HepG2 (cell line): ENCODE data around the gene PSME3IP1. TPM values are rescaled to one million over a fixed set of nuclear protein-coding genes. Genes with fewer than 3 reads are reported as not detected.

ENCODE experiments used
- CHD2 ChIP-seq: IDR thresholded peaks from 2 replicates; pipeline ENCODE4 v1.6.1; 2011; ENCODE audit warnings: low read depth, low read length, improper control_type of control experiment
- ELF1 ChIP-seq: sonication (generic); formaldehyde crosslinking; IDR thresholded peaks from 2 replicates; pipeline ENCODE4 v1.4.0; 2020; ENCODE audit warnings: missing genetic modification reagents
- ESRRA ChIP-seq: sonication (generic); formaldehyde crosslinking; IDR thresholded peaks from 2 replicates; pipeline ENCODE4 v1.5.1; 2020; ENCODE audit warnings: mild to moderate bottlenecking, low read depth, missing genetic modification reagents
- HDAC1 ChIP-seq: sonication (generic); formaldehyde crosslinking; IDR thresholded peaks from 2 replicates; pipeline ENCODE4 v1.5.1; 2020; ENCODE audit warnings: mild to moderate bottlenecking, missing genetic modification reagents
- KAT8 ChIP-seq: IDR thresholded peaks from 2 replicates; pipeline ENCODE4 v1.6.1; 2016; ENCODE audit warnings: missing genetic modification reagents, missing compliant biosample characterization
- MED1 ChIP-seq: sonication (generic); formaldehyde crosslinking; IDR thresholded peaks from 2 replicates; pipeline ENCODE4 v1.4.0; 2020; ENCODE audit warnings: missing genetic modification reagents
- MTA3 ChIP-seq: sonication (generic); formaldehyde crosslinking; IDR thresholded peaks from 2 replicates; pipeline ENCODE4 v1.4.0; 2020; ENCODE audit warnings: missing genetic modification reagents
- NFIC ChIP-seq: IDR thresholded peaks from 2 replicates; pipeline ENCODE4 v1.6.1; 2012; ENCODE audit warnings: mild to moderate bottlenecking, low read length, inconsistent platforms
- NFKBIZ ChIP-seq: IDR thresholded peaks from 2 replicates; pipeline ENCODE4 v1.6.1; 2018; ENCODE audit warnings: missing genetic modification reagents, missing compliant biosample characterization
- NR2C2 ChIP-seq: sonication (generic); formaldehyde crosslinking; IDR thresholded peaks from 2 replicates; pipeline ENCODE4 v1.4.0; 2020; ENCODE audit warnings: missing genetic modification reagents, mild to moderate bottlenecking, moderate library complexity, borderline replicate concordance
- PCBP2 ChIP-seq: fragments of 200-400 bp; formaldehyde crosslinking; optimal IDR thresholded peaks from 2 replicates; pipeline ENCODE3; 2018; ENCODE audit warnings: low read length, low read depth; ENCODE audit not compliant: poor library complexity, severe bottlenecking
- POGZ ChIP-seq: sonication (generic); formaldehyde crosslinking; IDR thresholded peaks from 2 replicates; pipeline ENCODE4 v1.4.0; 2020; ENCODE audit warnings: mild to moderate bottlenecking, missing genetic modification reagents
- RBM22 ChIP-seq: fragments of 200-400 bp; formaldehyde crosslinking; optimal IDR thresholded peaks from 2 replicates; pipeline ENCODE3; 2017; ENCODE audit warnings: mild to moderate bottlenecking, low read length, moderate library complexity
- RFXAP ChIP-seq: sonication (generic); formaldehyde crosslinking; IDR thresholded peaks from 2 replicates; pipeline ENCODE4 v1.4.0; 2020; ENCODE audit warnings: missing genetic modification reagents, borderline replicate concordance
- SP2 ChIP-seq: sonication (generic); formaldehyde crosslinking; IDR thresholded peaks from 2 replicates; pipeline ENCODE4 v1.5.1; 2020; ENCODE audit warnings: mild to moderate bottlenecking, missing genetic modification reagents
- ZMAT3 ChIP-seq: sonication (generic); formaldehyde crosslinking; conservative IDR thresholded peaks from 2 replicates; pipeline ENCODE4 v1.7.0; 2021; ENCODE audit warnings: missing genetic modification reagents
- ZNF121 ChIP-seq: sonication (generic); formaldehyde crosslinking; IDR thresholded peaks from 2 replicates; pipeline ENCODE4 v1.5.0; 2020; ENCODE audit warnings: mild to moderate bottlenecking, missing genetic modification reagents
- ZNF383 ChIP-seq: sonication (generic); formaldehyde crosslinking; IDR thresholded peaks from 2 replicates; pipeline ENCODE4 v1.4.0; 2020; ENCODE audit warnings: missing genetic modification reagents, mild to moderate bottlenecking, borderline replicate concordance
- ZNF562 ChIP-seq: sonication (generic); formaldehyde crosslinking; IDR thresholded peaks from 2 replicates; pipeline ENCODE4 v1.8.0; 2022; ENCODE audit warnings: missing genetic modification reagents, borderline replicate concordance
- ZSCAN25 ChIP-seq: sonication (generic); formaldehyde crosslinking; IDR thresholded peaks from 2 replicates; pipeline ENCODE4 v1.8.0; 2022; ENCODE audit warnings: mild to moderate bottlenecking, missing genetic modification reagents
- polyA plus RNA-seq, 8 experiments: library from polyadenylated mRNA; depleted of rRNA in 3 of 8; stranded (reverse) in 7 of 8; unstranded in 1 of 8; fragments of >200 nt; fragmentation: Illumina TruSeq in 4 of 8; extraction: Trizol in 4 of 8; gene quantifications; 2 replicates each; pipeline versions ENCODE4 v1.2.1 to v1.2.3, GENCODE V29; 2011 to 2016; ENCODE audit warnings: low read depth in 4 of 8, missing spikeins in 1 of 8, mixed read lengths in 1 of 8; ENCODE audit not compliant: insufficient read depth in 1 of 8
- total RNA-seq, 5 experiments: library from RNA; depleted of rRNA; stranded (reverse); fragments of >200 nt; fragmentation: Illumina TruSeq; extraction: Trizol; gene quantifications; 2 replicates each; pipeline ENCODE4 v1.2.3, GENCODE V29; 2016; ENCODE audit warnings: low read depth in 1 of 5
- TF ChIP-seq, protein P1 (sequence below): sonication (generic); formaldehyde crosslinking; IDR thresholded peaks from 2 replicates; pipeline ENCODE4 v1.8.0; 2022; ENCODE audit warnings: mild to moderate bottlenecking, missing genetic modification reagents, moderate library complexity
- TF ChIP-seq, protein P2 (sequence below): sonication (generic); formaldehyde crosslinking; IDR thresholded peaks from 2 replicates; pipeline ENCODE4 v1.5.0; 2020; ENCODE audit warnings: missing genetic modification reagents, mild to moderate bottlenecking, borderline replicate concordance
- TF ChIP-seq, protein P3 (sequence below): sonication (generic); formaldehyde crosslinking; IDR thresholded peaks from 2 replicates; pipeline ENCODE4 v1.5.0; 2020; ENCODE audit warnings: missing genetic modification reagents
- TF ChIP-seq, protein P4 (sequence below): sonication (generic); formaldehyde crosslinking; IDR thresholded peaks from 2 replicates; pipeline ENCODE4 v1.4.0; 2020; ENCODE audit warnings: missing genetic modification reagents

Gene PSME3IP1
- total and polyA plus RNA-seq, 2 of the 13 experiments (the other 11 are each of a cell fraction or from before 2014, with no cell fraction given): 90.8 to 99.8 TPM

DNA sequence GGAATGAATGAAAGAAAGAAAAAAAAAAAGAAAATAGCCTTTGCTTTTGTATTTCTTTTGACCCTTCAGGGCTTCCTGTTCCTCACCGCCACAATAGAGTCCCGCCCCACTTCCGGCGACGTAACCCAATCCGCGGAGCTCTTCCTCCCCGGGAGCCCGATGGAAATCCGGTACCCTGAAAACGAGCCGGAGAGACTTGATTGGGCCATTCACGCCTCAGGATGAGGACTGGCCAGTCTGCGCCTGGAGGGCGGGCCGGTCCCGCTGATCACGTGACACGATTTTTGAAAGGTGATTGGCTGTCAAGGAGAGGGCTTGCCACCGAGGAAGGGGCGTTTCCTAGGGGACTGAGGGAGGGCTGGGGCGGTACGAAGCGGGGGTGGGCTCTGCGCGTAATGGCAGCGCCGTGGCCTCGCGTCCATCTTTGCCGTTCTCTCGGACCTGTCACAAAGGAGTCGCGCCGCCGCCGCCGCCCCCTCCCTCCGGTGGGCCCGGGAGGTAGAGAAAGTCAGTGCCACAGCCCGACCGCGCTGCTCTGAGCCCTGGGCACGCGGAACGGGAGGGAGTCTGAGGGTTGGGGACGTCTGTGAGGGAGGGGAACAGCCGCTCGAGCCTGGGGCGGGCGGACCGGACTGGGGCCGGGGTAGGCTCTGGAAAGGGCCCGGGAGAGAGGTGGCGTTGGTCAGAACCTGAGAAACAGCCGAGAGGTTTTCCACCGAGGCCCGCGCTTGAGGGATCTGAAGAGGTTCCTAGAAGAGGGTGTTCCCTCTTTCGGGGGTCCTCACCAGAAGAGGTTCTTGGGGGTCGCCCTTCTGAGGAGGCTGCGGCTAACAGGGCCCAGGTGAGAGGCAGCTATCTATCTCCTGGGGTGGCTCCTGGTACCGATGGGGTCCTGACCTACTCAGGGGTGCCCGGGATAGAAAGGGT lies at the start of gene PSME3IP1, which contains the start of gene RSPRY1 (continued):
- peak; percentile 91 for TF ChIP-seq HDAC1 (CRISPR knock-in tag)
- no peak for TF ChIP-seq ZNF562 (CRISPR knock-in tag)
- no peak for TF ChIP-seq MTA3 (CRISPR knock-in tag)
- TF ChIP-seq RFXAP (CRISPR knock-in tag): peak; percentile 78; the same call in 1 of the 2 replicates
- TF ChIP-seq ZSCAN25: peak; percentile 79; the same call in 1 of the 2 replicates
- peak; percentile 94 for TF ChIP-seq KAT8 (CRISPR knock-in tag)
- TF ChIP-seq, protein P1, sequence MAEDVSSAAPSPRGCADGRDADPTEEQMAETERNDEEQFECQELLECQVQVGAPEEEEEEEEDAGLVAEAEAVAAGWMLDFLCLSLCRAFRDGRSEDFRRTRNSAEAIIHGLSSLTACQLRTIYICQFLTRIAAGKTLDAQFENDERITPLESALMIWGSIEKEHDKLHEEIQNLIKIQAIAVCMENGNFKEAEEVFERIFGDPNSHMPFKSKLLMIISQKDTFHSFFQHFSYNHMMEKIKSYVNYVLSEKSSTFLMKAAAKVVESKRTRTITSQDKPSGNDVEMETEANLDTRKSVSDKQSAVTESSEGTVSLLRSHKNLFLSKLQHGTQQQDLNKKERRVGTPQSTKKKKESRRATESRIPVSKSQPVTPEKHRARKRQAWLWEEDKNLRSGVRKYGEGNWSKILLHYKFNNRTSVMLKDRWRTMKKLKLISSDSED (CRISPR knock-in tag): no peak
- no peak for TF ChIP-seq RBM22
- TF ChIP-seq ELF1 (CRISPR knock-in tag): peak; percentile 93
- peak; percentile 53 for TF ChIP-seq MED1 (CRISPR knock-in tag)
- TF ChIP-seq NFIC: no peak
- no peak; the same call in 1 of the 2 replicates for TF ChIP-seq ZNF383 (CRISPR knock-in tag)
- peak; percentile 46; the same call in 1 of the 2 replicates for TF ChIP-seq NFKBIZ (CRISPR knock-in tag)
- TF ChIP-seq, protein P2, sequence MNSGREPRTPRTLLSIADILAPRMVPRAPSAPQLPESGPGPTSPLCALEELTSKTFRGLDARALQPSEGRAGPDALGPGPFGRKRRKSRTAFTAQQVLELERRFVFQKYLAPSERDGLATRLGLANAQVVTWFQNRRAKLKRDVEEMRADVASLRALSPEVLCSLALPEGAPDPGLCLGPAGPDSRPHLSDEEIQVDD (CRISPR knock-in tag): peak; percentile 81; the same call in 1 of the 2 replicates
- no peak for TF ChIP-seq PCBP2
- TF ChIP-seq CHD2: 0 out of 2 replicates have a peak, but pooled peaks have one; percentile 34
- TF ChIP-seq, protein P3, sequence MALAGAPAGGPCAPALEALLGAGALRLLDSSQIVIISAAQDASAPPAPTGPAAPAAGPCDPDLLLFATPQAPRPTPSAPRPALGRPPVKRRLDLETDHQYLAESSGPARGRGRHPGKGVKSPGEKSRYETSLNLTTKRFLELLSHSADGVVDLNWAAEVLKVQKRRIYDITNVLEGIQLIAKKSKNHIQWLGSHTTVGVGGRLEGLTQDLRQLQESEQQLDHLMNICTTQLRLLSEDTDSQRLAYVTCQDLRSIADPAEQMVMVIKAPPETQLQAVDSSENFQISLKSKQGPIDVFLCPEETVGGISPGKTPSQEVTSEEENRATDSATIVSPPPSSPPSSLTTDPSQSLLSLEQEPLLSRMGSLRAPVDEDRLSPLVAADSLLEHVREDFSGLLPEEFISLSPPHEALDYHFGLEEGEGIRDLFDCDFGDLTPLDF (CRISPR knock-in tag): peak; percentile 74; the same call in 1 of the 2 replicates
- TF ChIP-seq SP2: peak; percentile 90
- TF ChIP-seq ZNF121 (CRISPR knock-in tag): no peak
- TF ChIP-seq ZMAT3 (CRISPR knock-in tag): peak; percentile 21; the same call in 1 of the 2 replicates
- TF ChIP-seq, protein P4, sequence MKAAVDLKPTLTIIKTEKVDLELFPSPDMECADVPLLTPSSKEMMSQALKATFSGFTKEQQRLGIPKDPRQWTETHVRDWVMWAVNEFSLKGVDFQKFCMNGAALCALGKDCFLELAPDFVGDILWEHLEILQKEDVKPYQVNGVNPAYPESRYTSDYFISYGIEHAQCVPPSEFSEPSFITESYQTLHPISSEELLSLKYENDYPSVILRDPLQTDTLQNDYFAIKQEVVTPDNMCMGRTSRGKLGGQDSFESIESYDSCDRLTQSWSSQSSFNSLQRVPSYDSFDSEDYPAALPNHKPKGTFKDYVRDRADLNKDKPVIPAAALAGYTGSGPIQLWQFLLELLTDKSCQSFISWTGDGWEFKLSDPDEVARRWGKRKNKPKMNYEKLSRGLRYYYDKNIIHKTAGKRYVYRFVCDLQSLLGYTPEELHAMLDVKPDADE (CRISPR knock-in tag): no peak
- TF ChIP-seq POGZ (CRISPR knock-in tag): no peak; the same call in 1 of the 2 replicates
- no peak; the same call in 1 of the 2 replicates for TF ChIP-seq NR2C2 (CRISPR knock-in tag)
- no peak for TF ChIP-seq ESRRA
